ENCODE results near the gene PRR14L. TPM values are rescaled to one million over a fixed set of nuclear protein-coding genes. Genes with fewer than 3 reads are reported as not detected.
"Not testable (repeated sequence)": the region's sequence is repeated elsewhere in the genome, so short reads cannot be mapped to it uniquely, and the experiment has no call there.

Gene PRR14L
- total RNA-seq, 2 donors from 2014 or later, result 45.5 to 46.8 TPM

DNA sequence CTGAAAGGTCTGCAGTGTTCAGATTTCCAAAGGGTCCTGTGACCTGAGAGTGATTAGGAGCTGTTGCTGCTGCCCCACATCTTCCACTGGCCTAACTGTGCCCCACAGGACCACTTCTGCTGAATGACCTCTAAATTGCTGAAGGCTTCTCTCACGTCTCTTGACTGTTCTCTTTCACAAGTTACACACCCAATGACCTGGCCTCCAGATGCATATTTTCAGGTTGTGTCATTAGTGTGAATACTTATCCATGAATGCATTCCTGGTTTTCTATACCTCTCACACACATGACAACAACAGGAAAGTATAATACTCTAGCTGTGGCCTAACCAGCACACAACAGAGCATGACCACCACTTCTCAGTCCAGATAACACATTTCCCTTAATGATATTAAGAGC, 15.4 kb downstream of the PRR14L start:
- Mint-ChIP-seq H3K27ac (no peak overlapping the region), H3K36me3 (ENCODE audit: insufficient read depth in 2 of 2) (peaks cover 7 to 18% of the 10 kb centered on the region in 2 donors), H3K4me3 (no peak overlapping the region), H3K27me3 (ENCODE audit: low read depth) (no peaks in the 10 kb centered on the region), H3K4me1 (ENCODE audit: low read depth) (peaks cover 33% of the 10 kb centered on the region), H3K9me3 (no peaks in the 10 kb centered on the region)
- ATAC-seq (replicated peaks in 1 of 2) (no peak), DNase-seq (no peak)

DNA sequence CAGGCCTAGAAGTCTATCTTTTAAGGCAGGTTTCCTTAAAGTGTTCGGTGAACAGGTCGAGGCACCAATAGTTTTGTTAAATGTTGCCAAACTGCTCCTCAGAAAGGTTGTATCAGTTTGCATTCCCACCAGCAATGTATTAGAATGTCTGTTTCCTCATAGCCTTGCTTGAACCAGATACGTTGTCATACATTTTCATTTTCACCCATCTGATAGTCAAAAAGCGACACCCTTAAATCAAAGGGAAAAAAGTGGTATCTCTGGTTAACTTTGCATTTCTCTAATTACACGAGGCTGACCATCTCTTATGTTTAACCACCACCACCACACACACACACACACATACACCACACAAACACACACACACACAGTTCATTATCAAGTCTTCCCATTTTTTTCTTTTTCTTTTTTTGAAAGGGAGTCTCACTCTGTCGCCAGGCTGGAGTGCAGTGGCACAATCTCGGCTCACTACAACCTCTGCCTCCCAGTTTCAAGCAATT, 16.3 kb downstream of the PRR14L start:
- peaks cover 7 to 18% of the 10 kb centered on the region in 2 donors for H3K36me3 Mint-ChIP-seq (ENCODE audit: insufficient read depth in 2 of 2)
- peaks cover 32% of the 10 kb centered on the region for H3K4me1 Mint-ChIP-seq (ENCODE audit: low read depth)
- H3K27ac Mint-ChIP-seq, result no peak overlapping the region
- no peaks in the 10 kb centered on the region for H3K9me3 Mint-ChIP-seq
- H3K27me3 Mint-ChIP-seq (ENCODE audit: low read depth), result no peaks in the 10 kb centered on the region
- DNase-seq (no peak), ATAC-seq (replicated peaks in 1 of 2) (peak; percentile 30 to 51)
- no peak overlapping the region for H3K4me3 Mint-ChIP-seq

DNA sequence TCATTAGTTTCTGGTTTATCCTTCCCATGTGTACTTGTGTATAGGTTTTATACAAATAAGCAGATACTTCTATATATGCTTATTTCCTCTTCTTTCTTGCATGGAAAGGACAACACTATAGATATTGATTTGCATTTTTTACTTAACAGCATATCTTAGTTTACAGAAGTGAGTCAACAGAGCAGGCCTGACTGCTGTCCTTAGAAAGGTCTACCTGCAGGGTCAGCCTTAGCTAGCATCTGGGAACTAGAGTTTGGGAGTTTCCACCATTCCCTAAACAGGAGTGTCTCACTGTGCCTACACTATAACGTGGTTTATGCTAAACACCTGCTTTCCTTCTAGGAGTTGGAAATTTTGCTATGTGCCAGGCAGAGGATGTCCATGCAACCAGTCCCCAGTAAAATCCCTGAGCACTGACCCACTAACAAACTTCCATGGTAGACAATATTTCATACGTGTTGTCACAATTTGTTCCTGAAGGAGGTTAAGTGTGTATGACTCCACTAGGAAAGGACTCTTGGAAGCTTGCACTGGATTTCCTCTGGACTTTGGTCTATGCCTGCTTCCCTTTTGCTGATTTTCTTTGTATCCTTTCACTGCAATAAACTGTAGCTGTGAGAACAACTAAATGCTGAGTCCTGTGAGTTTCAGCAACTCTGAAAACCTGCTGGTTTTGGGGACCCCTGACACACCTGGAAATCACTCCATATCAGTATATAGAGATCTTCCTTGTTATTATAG, 17.7 kb downstream of the PRR14L start:
- peaks cover 20% of the 10 kb centered on the region for H3K4me1 Mint-ChIP-seq (ENCODE audit: low read depth)
- H3K36me3 Mint-ChIP-seq (ENCODE audit: insufficient read depth in 2 of 2), result peaks cover 7 to 19% of the 10 kb centered on the region in 2 donors
- H3K27ac Mint-ChIP-seq, result peak overlapping the region; percentile 52

DNA sequence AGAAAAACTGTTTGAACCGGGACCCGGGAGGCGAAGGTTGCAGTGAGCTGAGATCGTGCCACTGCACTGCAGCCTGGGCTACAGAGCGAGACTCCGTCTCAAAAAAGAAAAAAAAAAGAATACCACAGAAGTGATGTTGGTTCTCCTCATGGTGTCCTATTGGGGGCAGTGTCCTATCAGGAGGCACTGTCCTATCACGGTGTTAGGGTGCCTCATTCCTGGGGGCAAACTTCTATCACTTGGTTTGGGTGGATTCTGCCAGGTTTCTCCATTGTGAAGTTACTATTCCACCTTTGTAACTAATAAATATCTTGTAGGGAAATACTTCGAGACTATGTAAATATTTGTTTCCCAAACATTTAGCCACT, 19.6 kb downstream of the PRR14L start:
- Mint-ChIP-seq H3K9me3 (no peaks in the 10 kb centered on the region), H3K36me3 (ENCODE audit: insufficient read depth in 2 of 2) (peaks cover 7 to 19% of the 10 kb centered on the region in 2 donors), H3K27ac (no peak overlapping the region), H3K4me3 (no peak overlapping the region), H3K27me3 (ENCODE audit: low read depth) (no peaks in the 10 kb centered on the region), H3K4me1 (ENCODE audit: low read depth) (peaks cover 20% of the 10 kb centered on the region)
- DNase-seq, result no peak
- no peak for ATAC-seq (replicated peaks in 1 of 2)

More for the DNA sequence above, 17.7 kb downstream of the PRR14L start:
- Mint-ChIP-seq H3K4me3 (no peak overlapping the region), H3K9me3 (no peaks in the 10 kb centered on the region), H3K27me3 (ENCODE audit: low read depth) (no peaks in the 10 kb centered on the region)
- ATAC-seq (replicated peaks in 1 of 2) (no peak), DNase-seq (no peak)

DNA sequence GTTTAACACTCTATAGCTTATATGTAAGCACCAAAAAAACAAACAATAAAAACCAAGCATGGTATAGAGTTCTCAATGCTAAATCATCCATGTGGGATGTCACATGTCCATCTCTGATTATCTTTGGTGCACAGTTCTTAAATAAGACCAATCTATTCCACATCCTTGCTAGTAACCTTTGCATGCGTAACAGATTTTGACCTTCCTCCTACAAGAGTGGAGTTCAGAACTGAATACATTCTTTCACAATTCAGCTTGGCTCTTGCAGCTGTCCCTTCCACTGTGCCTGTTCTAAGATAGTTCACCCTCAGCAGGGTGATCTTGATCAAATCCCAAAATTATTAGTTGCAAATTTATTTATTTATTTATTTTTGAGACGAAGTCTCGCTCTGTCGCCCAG, 21.1 kb downstream of the PRR14L start:
- Mint-ChIP-seq H3K9me3 (no peaks in the 10 kb centered on the region), H3K27ac (no peak overlapping the region), H3K4me3 (no peak overlapping the region), H3K4me1 (ENCODE audit: low read depth) (peaks cover 8% of the 10 kb centered on the region), H3K36me3 (ENCODE audit: insufficient read depth in 2 of 2) (peaks cover 4 to 9% of the 10 kb centered on the region in 2 donors), H3K27me3 (ENCODE audit: low read depth) (no peaks in the 10 kb centered on the region)
- ATAC-seq (replicated peaks in 1 of 2), result no peak
- no peak for DNase-seq

DNA sequence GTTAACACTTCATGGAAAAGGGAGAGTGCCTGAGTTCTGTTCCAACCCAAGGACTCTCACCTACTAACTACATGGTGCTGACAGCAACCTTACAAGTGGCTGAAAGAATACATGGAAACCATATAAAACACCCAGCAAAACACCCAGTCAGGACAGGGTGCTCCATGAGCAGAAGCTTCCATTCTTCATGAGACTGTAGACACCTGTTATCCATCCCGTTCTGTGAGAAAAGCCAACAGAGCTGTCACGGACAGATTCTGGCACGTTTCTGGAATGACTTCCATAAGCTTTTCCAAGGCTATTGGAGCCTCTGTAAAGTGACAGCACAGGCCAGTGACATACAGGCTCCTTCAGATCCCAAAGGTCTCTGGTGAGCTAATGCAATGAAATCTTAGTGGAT, 23.2 kb downstream of the PRR14L start:
- DNase-seq (no peak), ATAC-seq (replicated peaks in 1 of 2) (no peak)
- no peak overlapping the region for H3K27ac Mint-ChIP-seq
- H3K27me3 Mint-ChIP-seq (ENCODE audit: low read depth), result no peaks in the 10 kb centered on the region
- peaks cover 0 to 8% of the 10 kb centered on the region in 2 donors for H3K36me3 Mint-ChIP-seq (ENCODE audit: insufficient read depth in 2 of 2)
- H3K9me3 Mint-ChIP-seq, result no peaks in the 10 kb centered on the region
- no peaks in the 10 kb centered on the region for H3K4me1 Mint-ChIP-seq (ENCODE audit: low read depth)
- H3K4me3 Mint-ChIP-seq, result no peak overlapping the region

DNA sequence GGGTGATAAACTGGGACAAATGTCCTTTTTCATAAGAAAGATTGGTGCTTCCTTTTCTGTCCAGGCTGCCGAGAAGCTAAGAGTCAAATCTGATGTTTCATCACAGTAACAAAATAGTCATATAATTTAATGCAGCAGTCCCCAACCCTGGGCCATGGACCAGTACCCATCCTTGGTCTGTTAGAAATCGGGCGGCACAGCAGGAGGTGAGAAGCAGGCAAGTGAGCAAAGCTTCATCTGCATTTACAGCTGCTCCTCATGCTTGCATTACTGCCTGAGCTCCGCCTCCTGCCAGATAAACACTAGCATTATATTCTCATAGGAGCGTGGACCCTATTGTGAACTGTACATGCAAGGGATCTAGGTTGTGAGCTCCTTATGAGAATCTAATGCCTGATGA, 26.2 kb downstream of the PRR14L start:
- Mint-ChIP-seq H3K4me1 (ENCODE audit: low read depth) (no peaks in the 10 kb centered on the region), H3K27ac (peak overlapping the region; percentile 82), H3K4me3 (no peak overlapping the region), H3K27me3 (ENCODE audit: low read depth) (no peaks in the 10 kb centered on the region), H3K36me3 (ENCODE audit: insufficient read depth in 2 of 2) (peaks cover 2 to 14% of the 10 kb centered on the region in 2 donors), H3K9me3 (no peaks in the 10 kb centered on the region)
- ATAC-seq (replicated peaks in 1 of 2) (no peak), DNase-seq (no peak)

DNA sequence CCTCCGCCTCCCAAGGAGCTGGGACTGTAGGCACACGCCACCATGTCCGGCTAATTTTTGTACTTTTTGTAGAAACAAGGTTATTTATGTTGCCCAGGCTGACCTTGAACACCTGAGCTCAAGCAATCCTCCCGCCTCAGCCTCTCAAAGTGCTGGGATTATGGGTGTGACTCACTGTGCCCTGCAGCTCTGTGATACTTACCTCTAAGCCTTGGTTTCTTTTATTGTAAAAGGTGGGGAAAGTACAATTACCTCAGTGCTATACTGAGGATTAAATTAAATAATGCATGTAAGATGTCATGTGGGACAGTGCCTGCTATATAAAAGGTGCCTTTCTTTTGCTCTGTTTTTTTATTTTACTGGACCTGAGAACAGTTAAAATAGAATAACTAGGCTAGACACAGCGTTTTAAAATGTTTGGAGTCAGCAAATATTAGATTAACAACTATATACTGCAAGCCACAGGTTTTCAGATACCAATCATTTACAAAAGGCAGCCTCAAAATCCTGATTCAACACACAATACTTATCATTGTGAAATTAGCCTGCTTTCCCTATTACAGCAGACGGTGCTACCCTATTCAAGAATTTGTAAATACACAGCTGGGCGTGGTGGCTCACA, 30.0 kb downstream of the PRR14L start:
- no peak for DNase-seq
- H3K4me1 Mint-ChIP-seq (ENCODE audit: low read depth), result no peaks in the 10 kb centered on the region
- H3K36me3 Mint-ChIP-seq (ENCODE audit: insufficient read depth in 2 of 2), result peaks cover 6 to 28% of the 10 kb centered on the region in 2 donors
- ATAC-seq (replicated peaks in 1 of 2), result no peak
- H3K27ac Mint-ChIP-seq, result no peak overlapping the region
- H3K9me3 Mint-ChIP-seq, result no peaks in the 10 kb centered on the region
- no peaks in the 10 kb centered on the region for H3K27me3 Mint-ChIP-seq (ENCODE audit: low read depth)
- H3K4me3 Mint-ChIP-seq, result no peak overlapping the region

DNA sequence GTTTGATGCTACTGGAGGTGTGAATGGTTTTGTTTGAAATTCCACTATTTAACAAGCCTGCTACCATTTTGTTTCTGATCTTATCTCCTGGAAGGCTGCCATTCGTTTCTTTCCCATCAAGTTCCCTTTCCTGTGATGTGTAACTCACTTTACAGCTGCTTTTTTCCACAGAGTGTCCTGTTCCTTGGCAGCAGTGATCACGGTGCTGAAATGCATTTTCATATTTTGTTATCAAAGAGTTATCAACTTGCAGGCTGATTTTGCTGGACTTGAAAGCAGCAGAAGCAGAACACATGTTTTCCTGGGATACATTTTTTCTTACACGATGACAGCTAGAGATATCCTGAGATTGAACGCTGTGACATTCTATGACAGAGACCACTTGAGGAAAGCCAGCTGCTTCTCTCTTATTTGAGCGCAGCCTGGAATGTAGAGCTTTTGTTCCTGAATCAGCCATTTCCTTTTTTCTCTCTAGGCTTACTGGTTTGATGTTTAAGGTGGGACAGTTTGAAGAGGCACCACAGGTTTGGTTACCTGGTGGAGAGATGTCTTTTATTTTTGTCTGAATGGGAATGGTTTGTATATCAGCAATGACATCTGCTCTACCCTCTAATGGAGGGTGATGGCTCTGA, 34.7 kb downstream of the PRR14L start:
- Mint-ChIP-seq H3K4me1 (ENCODE audit: low read depth) (no peaks in the 10 kb centered on the region), H3K27me3 (ENCODE audit: low read depth) (no peaks in the 10 kb centered on the region), H3K9me3 (no peaks in the 10 kb centered on the region), H3K4me3 (no peak overlapping the region), H3K27ac (peak overlapping the region; percentile 20), H3K36me3 (ENCODE audit: insufficient read depth in 2 of 2) (peaks cover 5 to 28% of the 10 kb centered on the region in 2 donors)
- no peak for DNase-seq
- ATAC-seq (replicated peaks in 1 of 2), result no peak

DNA sequence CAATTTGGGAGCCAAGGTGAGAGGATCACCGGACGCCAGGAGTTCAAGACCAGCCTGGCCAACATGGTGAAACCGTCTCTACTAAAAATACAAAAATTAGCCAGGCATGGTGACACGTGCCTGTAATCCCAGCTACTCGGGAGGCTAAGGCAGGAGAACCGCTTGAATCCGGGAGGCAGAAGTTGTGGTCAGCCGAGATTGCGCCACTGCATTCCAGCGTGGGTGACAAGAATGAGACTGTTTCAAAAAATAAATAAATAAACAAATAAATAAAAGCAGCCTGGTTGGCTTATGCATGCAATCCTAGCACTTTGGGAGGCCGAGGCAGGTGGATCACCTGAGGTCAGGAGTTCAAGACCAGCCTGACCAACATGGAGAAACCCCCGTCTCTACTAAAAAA, 38.7 kb downstream of the PRR14L start:
- H3K27ac Mint-ChIP-seq, result not testable (repeated sequence)

DNA sequence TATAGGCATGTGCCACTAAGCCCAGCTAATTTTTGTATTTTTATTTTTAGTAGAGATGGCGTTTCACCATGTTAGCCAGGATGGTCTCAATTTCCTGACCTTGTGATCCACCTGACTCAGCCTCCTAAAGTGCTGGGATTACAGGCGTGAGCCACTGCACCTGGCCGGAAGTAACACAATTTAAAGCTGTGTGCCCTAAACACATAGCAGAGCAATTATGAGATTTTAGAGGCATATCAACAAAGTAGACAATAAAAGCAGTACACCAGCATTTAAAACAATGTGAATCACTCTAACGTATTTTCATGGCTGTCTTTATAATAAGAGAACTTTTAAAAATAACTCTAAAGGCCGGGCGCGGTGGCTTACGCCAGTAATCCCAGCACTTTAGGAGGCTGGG, 42.4 kb downstream of the PRR14L start:
- no peak overlapping the region for H3K27ac Mint-ChIP-seq
- H3K9me3 Mint-ChIP-seq, result no peaks in the 10 kb centered on the region
- DNase-seq, result no peak
- peaks cover 0 to 21% of the 10 kb centered on the region in 2 donors for H3K36me3 Mint-ChIP-seq (ENCODE audit: insufficient read depth in 2 of 2)
- no peak for ATAC-seq (replicated peaks in 1 of 2)
- H3K4me1 Mint-ChIP-seq (ENCODE audit: low read depth), result no peaks in the 10 kb centered on the region
- H3K4me3 Mint-ChIP-seq, result no peak overlapping the region
- no peaks in the 10 kb centered on the region for H3K27me3 Mint-ChIP-seq (ENCODE audit: low read depth)

More for the DNA sequence above, 38.7 kb downstream of the PRR14L start:
- not testable (repeated sequence) for H3K27me3 Mint-ChIP-seq (ENCODE audit: low read depth); ATAC-seq (replicated peaks in 1 of 2); H3K4me3 Mint-ChIP-seq; H3K4me1 Mint-ChIP-seq (ENCODE audit: low read depth); H3K9me3 Mint-ChIP-seq; DNase-seq
- peaks cover 3 to 17% of the 10 kb centered on the region in 2 donors for H3K36me3 Mint-ChIP-seq (ENCODE audit: insufficient read depth in 2 of 2)

DNA sequence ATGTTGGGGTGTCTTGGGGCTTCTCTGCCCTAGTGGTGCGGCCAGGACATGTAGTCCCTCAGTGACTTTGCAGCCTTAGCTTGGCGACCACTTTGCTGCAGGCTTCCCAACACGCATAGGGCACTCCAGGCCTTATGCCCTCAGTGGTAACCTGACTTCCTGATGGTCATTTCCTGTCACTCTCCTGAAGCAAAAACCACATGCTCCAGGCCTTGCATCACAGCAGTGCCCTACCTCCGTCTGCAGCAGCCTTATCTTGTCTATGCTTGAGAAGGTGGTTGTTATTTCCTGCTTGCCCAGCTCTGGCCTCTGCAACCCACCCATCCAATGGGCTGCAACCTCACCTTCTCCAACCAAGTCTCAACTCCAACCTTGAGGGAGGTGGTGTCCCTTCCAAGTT, 54.5 kb downstream of the PRR14L start:
- H3K36me3 Mint-ChIP-seq (ENCODE audit: insufficient read depth in 2 of 2), result peaks cover 4 to 12% of the 10 kb centered on the region in 2 donors
- H3K4me3 Mint-ChIP-seq, result no peak overlapping the region
- DNase-seq (no peak), ATAC-seq (replicated peaks in 1 of 2) (no peak)
- no peaks in the 10 kb centered on the region for H3K27me3 Mint-ChIP-seq (ENCODE audit: low read depth)
- H3K4me1 Mint-ChIP-seq (ENCODE audit: low read depth), result peaks cover 24% of the 10 kb centered on the region
- no peaks in the 10 kb centered on the region for H3K9me3 Mint-ChIP-seq
- H3K27ac Mint-ChIP-seq, result no peak overlapping the region

DNA sequence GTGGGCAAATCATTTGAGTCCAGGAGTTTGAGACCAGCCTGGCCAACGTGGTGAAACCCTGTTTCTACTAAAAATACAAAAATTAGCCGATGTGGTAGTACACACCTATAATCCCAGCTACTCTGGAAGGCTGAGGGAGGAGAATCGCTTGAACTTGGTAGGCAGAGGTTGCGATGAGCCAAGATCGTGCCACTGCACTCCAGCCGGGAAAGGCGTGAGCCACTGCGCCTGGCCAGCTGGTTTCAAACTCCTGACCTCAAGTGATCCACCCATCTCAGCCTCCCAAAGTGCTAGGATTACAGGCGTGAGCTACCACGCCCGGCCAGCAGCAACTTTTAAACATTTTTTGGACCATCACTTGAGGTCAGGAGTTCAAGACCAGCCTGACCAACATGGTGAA, 55.9 kb downstream of the PRR14L start:
- H3K36me3 Mint-ChIP-seq (ENCODE audit: insufficient read depth in 2 of 2); ATAC-seq (replicated peaks in 1 of 2); H3K4me3 Mint-ChIP-seq; H3K9me3 Mint-ChIP-seq; DNase-seq; H3K27me3 Mint-ChIP-seq (ENCODE audit: low read depth); H3K27ac Mint-ChIP-seq: not testable (repeated sequence)
- H3K4me1 Mint-ChIP-seq (ENCODE audit: low read depth), result peaks cover 29% of the 10 kb centered on the region

Data from activated T-cell treated with anti-CD3 and anti-CD28 coated beads, Interleukin-2, amount 50 U/mL, for 72 hours (primary cell).